GM23248 (cell line): ENCODE data around the gene CARMIL1. TPM values are rescaled to one million over a fixed set of nuclear protein-coding genes. Genes with fewer than 3 reads are reported as not detected.

ENCODE experiments used
- DNase-seq: peaks from one replicate; pipeline ENCODE4 v3.0.0-alpha.2; 2015
- H2AFZ ChIP-seq: fragments of 200-600 bp; sonication (generic); 2 replicates; pipeline ENCODE4 v1.6.1; 2016; ENCODE audit warnings: antibody characterized with exemption
- H3F3A ChIP-seq: fragments of 200-600 bp; sonication (generic); 2 replicates; pipeline ENCODE4 v1.6.1; 2016; ENCODE audit warnings: mild to moderate bottlenecking, antibody characterized with exemption, mixed run types; ENCODE audit not compliant: insufficient read depth
- H3K27ac ChIP-seq: fragments of 200-600 bp; sonication (generic); 2 replicates; pipeline ENCODE4 v1.5.1; 2016; ENCODE audit warnings: mild to moderate bottlenecking
- H3K27me3 ChIP-seq: fragments of 200-600 bp; sonication (generic); replicated peaks from 2 replicates; pipeline ENCODE4 v1.6.1; 2016; ENCODE audit warnings: mild to moderate bottlenecking; ENCODE audit not compliant: insufficient read depth
- H3K36me3 ChIP-seq: fragments of 200-600 bp; sonication (generic); 2 replicates; pipeline ENCODE4 v1.6.1; 2016; ENCODE audit warnings: low read depth, mild to moderate bottlenecking
- H3K4me1 ChIP-seq: fragments of 200-600 bp; sonication (generic); 2 replicates; pipeline ENCODE4 v1.6.1; 2016; ENCODE audit warnings: mild to moderate bottlenecking; ENCODE audit not compliant: insufficient read depth
- H3K4me2 ChIP-seq: fragments of 200-600 bp; sonication (generic); one replicate; pipeline ENCODE4 v1.6.1; 2016; ENCODE audit warnings: mild to moderate bottlenecking; ENCODE audit not compliant: unreplicated experiment
- H3K4me3 ChIP-seq: fragments of 200-600 bp; sonication (generic); 2 replicates; pipeline ENCODE4 v1.5.1; 2016; ENCODE audit warnings: mild to moderate bottlenecking
- H3K79me2 ChIP-seq: fragments of 200-600 bp; sonication (generic); 2 replicates; pipeline ENCODE4 v1.6.1; 2016; ENCODE audit warnings: mild to moderate bottlenecking; ENCODE audit not compliant: insufficient read depth
- H3K9ac ChIP-seq: fragments of 200-600 bp; sonication (generic); 2 replicates; pipeline ENCODE4 v1.6.1; 2016; ENCODE audit warnings: mild to moderate bottlenecking
- H3K9me2 ChIP-seq: fragments of 200-600 bp; sonication (generic); 2 replicates; pipeline ENCODE4 v1.6.1; 2016; ENCODE audit warnings: mixed run types, mild to moderate bottlenecking, moderate library complexity; ENCODE audit not compliant: insufficient read depth
- H3K9me3 ChIP-seq: fragments of 200-600 bp; sonication (generic); one replicate; pipeline ENCODE4 v1.6.1; 2017; ENCODE audit warnings: low read depth
- H4K20me1 ChIP-seq: fragments of 200-600 bp; sonication (generic); 2 replicates; pipeline ENCODE4 v1.6.0; 2016; ENCODE audit not compliant: insufficient read depth
- EZH2 ChIP-seq: fragments of 200-600 bp; sonication (generic); IDR thresholded peaks from 2 replicates; pipeline ENCODE4 v1.6.1; 2018; ENCODE audit warnings: antibody characterized with exemption, mild to moderate bottlenecking; ENCODE audit not compliant: insufficient read depth, poor library complexity, severe bottlenecking
- EZH2phosphoT487 ChIP-seq: fragments of 200-600 bp; sonication (generic); IDR thresholded peaks from 2 replicates; pipeline ENCODE4 v1.6.1; 2018; ENCODE audit warnings: antibody characterized with exemption, moderate library complexity, mild to moderate bottlenecking, low read depth; ENCODE audit not compliant: insufficient read depth
- WGBS, 2 experiments: methylation state at CpG; one replicate each; pipeline ENCODE4 v1.1.6; 2015 to 2017; ENCODE audit warnings: low lambda C conversion rate in 2 of 2, low coverage in 1 of 2; ENCODE audit errors: missing lambda C conversion rate in 2 of 2; 5-methylcytosine and 5-hydroxymethylcytosine counted together
- in situ Hi-C: fragments of 300-500 bp; cut with MboI; formaldehyde crosslinking; loops from 2 replicates; pipeline ENCODE4 v1.15.0; 2020
- polyA plus RNA-seq: library from polyadenylated mRNA; unstranded; fragments of >200 nt; fragmentation: Nextera tagmentation; extraction: Ambion mirVana; gene quantifications from 2 replicates; pipeline ENCODE4 v1.2.1, GENCODE V29; 2016
- total RNA-seq: library from RNA; depleted of rRNA; stranded (reverse); fragments of >200 nt; shearing (Covaris generic); gene quantifications from 2 replicates; pipeline ENCODE4 v1.2.3, GENCODE V29; 2014

CARMIL1 gene
- total and polyA plus RNA-seq, 2 experiments from 2014 or later, result 10.9 to 11.0 TPM

DNA sequence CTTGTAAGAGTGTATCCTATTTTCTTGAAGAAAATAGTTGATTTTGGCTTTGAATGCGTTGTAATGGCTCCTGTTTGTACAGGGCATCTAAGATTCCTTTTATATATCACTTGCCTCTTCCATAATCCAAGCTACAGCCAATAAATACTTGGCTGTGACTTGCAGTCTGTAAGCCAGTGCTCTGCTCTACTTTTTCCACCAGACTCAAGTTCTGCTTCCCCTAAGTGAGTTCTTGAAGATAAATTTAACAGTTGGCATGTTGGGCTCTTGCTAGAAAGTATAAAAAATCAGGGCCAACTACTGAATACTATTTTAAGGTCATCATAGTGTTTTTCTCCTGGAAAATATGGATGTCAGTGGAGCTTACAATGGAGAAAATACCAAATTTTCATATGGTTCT lies 336.3 kb downstream of the CARMIL1 start:
- Histone ChIP-seq H3K9me3 (no peaks in the 10 kb centered on the region), H3K9me2 (no peaks in the 10 kb centered on the region), H3K79me2 (no peaks in the 10 kb centered on the region), H2AFZ (no peak overlapping the region), H4K20me1 (no peaks in the 10 kb centered on the region), H3K4me3 (no peak overlapping the region), H3K4me2 (no peak overlapping the region), H3K9ac (no peak overlapping the region), H3K36me3 (no peaks in the 10 kb centered on the region), H3K4me1 (no peaks in the 10 kb centered on the region), H3K27me3 (no peaks in the 10 kb centered on the region), H3F3A (no peaks in the 10 kb centered on the region), H3K27ac (no peak overlapping the region)
- no peak for DNase-seq
- no peak for TF ChIP-seq EZH2
- in situ Hi-C loops, result loop anchor here (25.0 kb wide), 1 partner anchor 753 kb away; no protein-coding TSS in a partner anchor
- 57 to 70% methylated on average over 1 of the region's 1 CpG for WGBS, 2 experiments

DNA sequence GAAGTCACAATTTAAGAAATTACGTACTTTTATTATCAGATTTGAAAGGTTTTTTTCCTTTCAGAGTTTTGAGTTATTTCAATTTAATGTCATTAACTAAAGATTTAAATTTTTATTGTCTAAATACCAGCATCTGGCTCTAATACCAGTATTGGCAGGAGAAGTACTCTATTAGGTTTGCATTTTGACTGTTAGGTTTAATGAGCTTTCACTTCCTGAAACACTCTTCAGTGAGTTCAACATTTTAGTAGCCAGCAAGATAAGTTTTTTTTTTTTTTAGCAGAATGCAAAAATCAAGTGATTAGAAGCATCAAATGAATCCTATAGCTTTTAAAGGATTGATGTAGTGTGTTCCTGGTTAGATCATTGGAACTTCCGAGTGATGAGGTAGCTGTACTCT lies 338.8 kb downstream of the CARMIL1 start:
- Histone ChIP-seq H3K4me3 (no peak overlapping the region), H3K36me3 (no peaks in the 10 kb centered on the region), H3K4me2 (no peak overlapping the region), H3K27me3 (no peaks in the 10 kb centered on the region), H3K9me2 (no peaks in the 10 kb centered on the region), H3K4me1 (no peaks in the 10 kb centered on the region), H3F3A (no peaks in the 10 kb centered on the region), H4K20me1 (no peaks in the 10 kb centered on the region), H3K9ac (no peak overlapping the region), H2AFZ (no peak overlapping the region), H3K9me3 (no peaks in the 10 kb centered on the region), H3K27ac (no peak overlapping the region), H3K79me2 (no peaks in the 10 kb centered on the region)
- in situ Hi-C loops, result loop anchor here (25.0 kb wide), 1 partner anchor 756 kb away; no protein-coding TSS in a partner anchor
- no peak for TF ChIP-seq EZH2
- no peak for TF ChIP-seq EZH2phosphoT487
- no peak for DNase-seq
- WGBS, 2 experiments, result 68 to 73% methylated on average over 2 of the region's 2 CpGs

DNA sequence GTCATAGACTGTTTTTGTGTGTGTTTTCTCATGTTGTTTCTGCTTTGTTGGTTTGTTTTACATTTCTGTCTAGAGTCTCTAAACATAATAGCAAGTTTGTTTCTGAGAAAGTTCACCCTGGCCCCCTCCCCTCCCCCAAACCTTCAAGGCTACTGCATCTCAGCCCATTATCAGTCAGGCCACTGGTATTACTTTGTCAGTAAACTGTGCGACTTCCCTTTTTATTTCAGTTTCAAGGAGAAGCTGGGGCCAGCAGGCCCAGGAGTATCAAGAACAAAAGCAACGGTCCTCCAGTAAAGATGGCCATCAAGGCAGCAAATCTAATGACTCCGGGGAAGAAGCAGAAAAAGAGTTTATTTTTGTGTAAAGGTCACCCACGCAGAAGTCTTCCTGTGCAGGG lies 340.0 kb downstream of the CARMIL1 start:
- H3K27me3 ChIP-seq, result no peaks in the 10 kb centered on the region
- H3K27ac ChIP-seq, result no peak overlapping the region
- no peak for DNase-seq
- WGBS, 2 experiments, result 65 to 72% methylated on average over 4 of the region's 4 CpGs
- H3K4me1 ChIP-seq, result no peaks in the 10 kb centered on the region
- TF ChIP-seq EZH2phosphoT487 (no peak), EZH2 (no peak)
- no peak overlapping the region for H3K4me3 ChIP-seq
- no peak overlapping the region for H3K9ac ChIP-seq
- H3K36me3 ChIP-seq, result no peaks in the 10 kb centered on the region
- H3K9me2 ChIP-seq, result no peaks in the 10 kb centered on the region
- no peak overlapping the region for H3K4me2 ChIP-seq
- H3K79me2 ChIP-seq, result no peaks in the 10 kb centered on the region
- no peaks in the 10 kb centered on the region for H3F3A ChIP-seq
- no peak overlapping the region for H2AFZ ChIP-seq
- H4K20me1 ChIP-seq, result no peaks in the 10 kb centered on the region
- no peaks in the 10 kb centered on the region for H3K9me3 ChIP-seq
- in situ Hi-C loops, result loop anchor here (25.0 kb wide), 1 partner anchor 757 kb away; no protein-coding TSS in a partner anchor

- no peaks in the 10 kb centered on the region for H3K36me3 ChIP-seq
- H3K4me3 ChIP-seq, result no peak overlapping the region
- H4K20me1 ChIP-seq, result no peaks in the 10 kb centered on the region
- no peaks in the 10 kb centered on the region for H3K4me1 ChIP-seq
- no peaks in the 10 kb centered on the region for H3K9me3 ChIP-seq
- WGBS, 2 experiments, result 65 to 71% methylated on average over 2 of the region's 2 CpGs
- no peak overlapping the region for H3K27ac ChIP-seq
- H3K9ac ChIP-seq, result no peak overlapping the region
- no peaks in the 10 kb centered on the region for H3F3A ChIP-seq
- in situ Hi-C loops, result loop anchor here (25.0 kb wide), 1 partner anchor 758 kb away; no protein-coding TSS in a partner anchor
- no peak for TF ChIP-seq EZH2phosphoT487
- no peak for TF ChIP-seq EZH2
- DNase-seq, result no peak
- no peak overlapping the region for H3K4me2 ChIP-seq
- no peaks in the 10 kb centered on the region for H3K9me2 ChIP-seq
- H3K27me3 ChIP-seq, result no peaks in the 10 kb centered on the region
- no peaks in the 10 kb centered on the region for H3K79me2 ChIP-seq
- no peak overlapping the region for H2AFZ ChIP-seq
These were observed 341.2 kb downstream of the CARMIL1 start for GRCh38 chr6:25620391-25620790.

DNA sequence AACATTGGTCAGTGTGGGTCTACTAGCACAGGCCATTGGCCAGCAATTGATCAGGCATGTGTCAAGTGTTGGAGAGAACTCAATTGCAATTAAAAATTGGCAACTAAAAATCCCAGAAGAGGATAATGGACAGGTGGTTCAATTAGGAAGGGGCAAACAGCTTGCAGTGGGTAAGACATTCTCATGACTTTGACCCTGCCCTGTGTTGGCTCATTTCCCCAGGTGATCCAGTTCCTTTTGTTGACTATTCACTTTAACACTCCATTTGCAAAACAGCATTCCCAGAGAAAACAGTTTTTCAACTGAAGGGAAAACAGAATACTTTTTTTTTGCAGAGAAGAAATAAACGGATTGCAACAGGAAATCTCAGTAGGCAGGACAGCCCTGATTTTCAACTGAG lies 343.9 kb downstream of the CARMIL1 start:
- Histone ChIP-seq H3K4me2 (no peak overlapping the region), H2AFZ (no peak overlapping the region), H3K27me3 (no peaks in the 10 kb centered on the region), H3K9me3 (no peaks in the 10 kb centered on the region), H3F3A (no peaks in the 10 kb centered on the region), H4K20me1 (no peaks in the 10 kb centered on the region), H3K9ac (no peak overlapping the region), H3K27ac (no peak overlapping the region), H3K4me1 (no peaks in the 10 kb centered on the region), H3K4me3 (no peak overlapping the region), H3K9me2 (no peaks in the 10 kb centered on the region), H3K79me2 (no peaks in the 10 kb centered on the region), H3K36me3 (no peaks in the 10 kb centered on the region)
- TF ChIP-seq EZH2 (no peak), EZH2phosphoT487 (no peak)
- 15 to 16% methylated on average over 1 of the region's 1 CpG for WGBS, 2 experiments
- DNase-seq, result no peak
- in situ Hi-C loops, result loop anchor here (25.0 kb wide), 1 partner anchor 761 kb away; no protein-coding TSS in a partner anchor
